HEK293T (cell line): ENCODE measurements around the gene ARMC6.
"Not testable (repeated sequence)": the region's sequence is repeated elsewhere in the genome, so short reads cannot be mapped to it uniquely, and the experiment has no call there.

Experiments
- CTCF ChIA-PET: fragments of 350-600 bp; formaldehyde crosslinking; extraction: SDS; loops from one replicate; lab custom pipeline; 2021; ENCODE audit warnings: antibody characterized with exemption, inconsistent platforms; lab: Yijun Ruan, JAX
- POLR2A ChIA-PET: fragments of 350-600 bp; formaldehyde crosslinking; extraction: SDS; loops from one replicate; lab custom pipeline; 2020; ENCODE audit warnings: antibody characterized with exemption, inconsistent platforms; lab: Yijun Ruan, JAX
- DNase-seq: peaks from one replicate; pipeline ENCODE4 v3.0.0; 2012; ENCODE audit warnings: mixed read lengths; ENCODE audit errors: extremely low spot score
- BHLHE40 ChIP-seq: fragments of 450-650 bp; IDR thresholded peaks from 2 replicates; pipeline ENCODE4 v1.6.1; 2016; ENCODE audit warnings: mild to moderate bottlenecking, moderate library complexity, borderline replicate concordance
- CTBP1 ChIP-seq: fragments of 450-650 bp; IDR thresholded peaks from 2 replicates; pipeline ENCODE4 v1.6.1; 2016; ENCODE audit warnings: borderline replicate concordance
- ELF4 ChIP-seq: fragments of 450-650 bp; IDR thresholded peaks from 2 replicates; pipeline ENCODE4 v1.6.1; 2017; ENCODE audit warnings: antibody characterized with exemption
- FOXA1 ChIP-seq: fragments of 450-650 bp; IDR thresholded peaks from 2 replicates; pipeline ENCODE4 v1.6.1; 2016; ENCODE audit warnings: mild to moderate bottlenecking
- FOXK2 ChIP-seq: fragments of 450-650 bp; IDR thresholded peaks from 2 replicates; pipeline ENCODE4 v1.6.1; 2016; ENCODE audit warnings: mild to moderate bottlenecking
- FOXM1 ChIP-seq: fragments of 450-650 bp; IDR thresholded peaks from 2 replicates; pipeline ENCODE4 v1.6.1; 2017; ENCODE audit warnings: mild to moderate bottlenecking, borderline replicate concordance
- HDGF ChIP-seq: fragments of 450-650 bp; IDR thresholded peaks from 2 replicates; pipeline ENCODE4 v1.6.1; 2017; ENCODE audit warnings: antibody characterized with exemption, borderline replicate concordance
- L3MBTL2 ChIP-seq: fragments of 450-650 bp; conservative IDR thresholded peaks from 2 replicates; pipeline ENCODE4 v1.6.1; 2016; ENCODE audit warnings: mild to moderate bottlenecking
- NFRKB ChIP-seq: fragments of 450-650 bp; IDR thresholded peaks from 2 replicates; pipeline ENCODE4 v1.6.1; 2016; ENCODE audit warnings: mild to moderate bottlenecking, moderate library complexity
- SP1 ChIP-seq: fragments of 450-650 bp; IDR thresholded peaks from 2 replicates; pipeline ENCODE4 v1.6.1; 2017
- SUZ12 ChIP-seq: fragments of 450-650 bp; IDR thresholded peaks from 2 replicates; pipeline ENCODE4 v1.6.1; 2016; ENCODE audit warnings: mild to moderate bottlenecking
- TARDBP ChIP-seq: fragments of 450-650 bp; IDR thresholded peaks from 2 replicates; pipeline ENCODE4 v1.6.1; 2016
- ZNF384 ChIP-seq: fragments of 450-650 bp; IDR thresholded peaks from 2 replicates; pipeline ENCODE4 v1.6.1; 2016
- TF ChIP-seq, protein P1 (sequence below): fragments of 450-650 bp; IDR thresholded peaks from 2 replicates; pipeline ENCODE4 v1.6.1; 2016

Gene ARMC6

DNA sequence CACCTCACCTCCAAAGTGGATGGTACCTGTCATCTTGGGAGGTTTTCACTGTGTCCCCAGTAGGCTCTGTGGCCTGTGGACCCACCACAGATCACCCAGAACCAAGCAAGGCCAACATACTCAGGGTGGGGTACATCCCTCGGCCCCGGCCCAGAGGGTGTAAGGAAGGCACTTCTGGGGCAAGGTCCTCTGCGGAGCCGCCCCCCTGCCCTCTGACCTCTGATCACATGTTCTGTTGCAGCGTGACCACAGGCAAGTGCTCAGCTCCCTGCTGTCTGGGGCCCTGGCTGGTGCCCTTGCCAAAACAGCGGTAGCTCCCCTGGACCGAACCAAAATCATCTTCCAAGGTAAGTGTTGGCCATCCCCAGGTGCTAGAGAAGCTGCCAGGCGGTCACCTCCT, 68.1 kb downstream of the ARMC6 start:
- POLR2A ChIA-PET: no interaction called here

GRCh38 chr19:19102566-19102965, 69.2 kb downstream of the ARMC6 start:
- CTCF ChIA-PET, POLR2A ChIA-PET, DNase-seq: not testable (repeated sequence)

More for the DNA sequence above, 68.1 kb downstream of the ARMC6 start:
- DNase-seq: no peak
- CTCF ChIA-PET: no interaction called here
- TF ChIP-seq NFRKB (no peak), L3MBTL2 (no peak), ZNF384 (no peak), FOXM1 (no peak), SP1 (no peak), SUZ12 (no peak), BHLHE40 (no peak)

DNA sequence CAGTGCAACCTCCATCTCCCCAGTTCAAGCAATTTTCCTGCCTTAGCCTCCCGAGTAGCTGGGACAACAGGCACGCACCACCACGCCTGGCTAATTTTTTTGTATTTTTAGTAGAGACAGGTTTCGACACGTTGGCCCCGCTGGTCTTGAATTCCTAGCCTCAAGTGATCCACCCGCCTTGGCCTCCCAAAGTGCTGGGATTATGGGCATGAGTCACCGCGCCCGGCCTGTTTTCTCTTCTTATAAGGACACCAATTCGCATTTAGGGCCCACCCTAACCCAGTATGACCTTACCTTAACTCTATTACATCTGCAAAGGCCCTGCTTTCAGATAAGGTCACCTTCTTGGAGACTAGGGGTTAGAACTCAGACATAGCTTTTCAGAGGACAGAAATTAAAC, 69.8 kb downstream of the ARMC6 start:
- no peak for DNase-seq
- CTCF ChIA-PET: interaction anchor here (0.9 kb wide), 1 partner anchor 12 kb away, joined by 3 read pairs; no protein-coding TSS in a partner anchor
- no peak for TF ChIP-seq FOXK2
- no peak for TF ChIP-seq CTBP1
- no peak for TF ChIP-seq ELF4
- TF ChIP-seq SP1: no peak
- no peak for TF ChIP-seq HDGF
- TF ChIP-seq BHLHE40: no peak
- TF ChIP-seq FOXA1: no peak
- no peak for TF ChIP-seq TARDBP
- POLR2A ChIA-PET: no interaction called here

DNA sequence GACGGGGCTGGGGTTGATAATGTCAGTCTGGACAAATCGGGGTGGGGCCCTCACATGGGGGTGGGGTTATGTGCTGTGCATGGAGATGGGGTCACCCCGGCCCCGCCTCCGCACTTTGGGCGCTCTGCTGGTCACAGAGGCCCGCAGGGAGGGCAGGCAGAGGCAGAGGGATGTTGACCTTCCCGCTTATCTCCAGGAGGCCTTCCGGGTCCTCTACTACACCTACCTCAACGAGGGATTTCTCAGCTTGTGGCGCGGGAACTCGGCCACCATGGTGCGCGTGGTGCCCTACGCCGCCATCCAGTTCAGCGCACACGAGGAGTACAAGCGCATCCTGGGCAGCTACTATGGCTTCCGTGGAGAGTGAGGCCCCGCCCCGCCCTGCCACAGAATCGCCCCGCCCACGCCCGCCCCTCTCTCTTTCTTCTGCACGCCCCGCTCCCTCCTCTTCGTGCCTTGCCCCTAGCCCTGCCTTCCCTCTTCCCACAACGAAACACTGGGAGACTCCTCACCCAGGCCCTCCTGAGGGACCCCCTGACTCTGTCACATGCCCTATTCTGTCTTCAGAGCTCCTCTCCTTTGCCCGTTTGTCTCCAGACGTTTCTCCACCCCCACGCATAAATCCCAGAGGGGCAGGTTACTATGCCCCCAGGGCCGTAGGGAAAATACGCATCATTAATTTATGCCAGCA, 72.1 kb downstream of the ARMC6 start:
- ChIA-PET POLR2A (interaction anchor here (0.6 to 2.0 kb wide), 7 partner anchors 10 to 43 kb away, joined by 3 to 6 read pairs (median 3); no protein-coding TSS in a partner anchor), CTCF (no interaction called here)
- TF ChIP-seq, protein P1, sequence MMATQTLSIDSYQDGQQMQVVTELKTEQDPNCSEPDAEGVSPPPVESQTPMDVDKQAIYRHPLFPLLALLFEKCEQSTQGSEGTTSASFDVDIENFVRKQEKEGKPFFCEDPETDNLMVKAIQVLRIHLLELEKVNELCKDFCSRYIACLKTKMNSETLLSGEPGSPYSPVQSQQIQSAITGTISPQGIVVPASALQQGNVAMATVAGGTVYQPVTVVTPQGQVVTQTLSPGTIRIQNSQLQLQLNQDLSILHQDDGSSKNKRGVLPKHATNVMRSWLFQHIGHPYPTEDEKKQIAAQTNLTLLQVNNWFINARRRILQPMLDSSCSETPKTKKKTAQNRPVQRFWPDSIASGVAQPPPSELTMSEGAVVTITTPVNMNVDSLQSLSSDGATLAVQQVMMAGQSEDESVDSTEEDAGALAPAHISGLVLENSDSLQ: peak; percentile 30; the same call in 1 of the 2 replicates
- TF ChIP-seq FOXA1 (no peak), CTBP1 (no peak), L3MBTL2 (peak; percentile 86), NFRKB (no peak), SP1 (no peak)
- DNase-seq: peak; percentile 89

DNA sequence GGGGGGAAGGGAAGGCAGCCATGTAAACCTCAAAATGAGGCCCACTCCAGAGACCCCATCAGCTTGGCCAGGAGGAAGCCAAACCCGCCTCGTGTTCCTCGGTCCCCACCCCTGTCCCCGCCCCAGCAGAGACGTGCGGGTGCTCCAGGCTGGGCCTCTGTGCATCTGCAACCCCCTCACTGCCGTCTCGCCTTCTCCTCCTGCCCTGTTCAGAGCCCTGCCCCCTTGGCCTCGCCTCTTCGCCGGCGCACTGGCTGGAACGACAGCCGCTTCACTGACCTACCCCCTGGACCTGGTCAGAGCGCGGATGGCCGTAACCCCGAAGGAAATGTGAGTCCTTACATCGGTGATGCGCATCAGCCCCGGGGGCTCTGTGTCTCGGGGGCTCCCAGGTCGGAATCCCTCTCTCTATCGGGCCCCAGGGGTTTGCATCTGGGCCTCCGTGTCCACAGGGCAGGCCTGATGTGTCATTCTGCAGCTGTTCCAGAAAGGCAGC, 72.7 kb downstream of the ARMC6 start:
- ChIA-PET CTCF (no interaction called here), POLR2A (interaction anchor here (1.0 to 2.0 kb wide), 5 partner anchors 10 to 43 kb away, joined by 3 to 6 read pairs (median 4); no protein-coding TSS in a partner anchor)
- TF ChIP-seq FOXK2 (no peak), FOXA1 (no peak)
- DNase-seq: peak; percentile 39

- DNase-seq, CTCF ChIA-PET, POLR2A ChIA-PET: not testable (repeated sequence)
These were observed 73.5 kb downstream of the ARMC6 start for GRCh38 chr19:19106938-19107337.

GRCh38 chr19:19107654-19108053, 74.3 kb downstream of the ARMC6 start:
- POLR2A ChIA-PET: no interaction called here
- CTCF ChIA-PET: no interaction called here
- DNase-seq: no peak
- TF ChIP-seq SP1 (no peak), FOXM1 (no peak), ZNF384 (no peak), TARDBP (no peak), L3MBTL2 (no peak), SUZ12 (no peak), FOXK2 (no peak), ELF4 (no peak), NFRKB (no peak), BHLHE40 (no peak), FOXA1 (no peak)
